ENCODE measurements around the gene HSPD1. TPM values are rescaled to one million over a fixed set of nuclear protein-coding genes. Genes with fewer than 3 reads are reported as not detected.
A peak's percentile ranks its signal among the peaks of the same experiment; 100 is the strongest.

The HSPD1 gene
- total and polyA plus RNA-seq, 2 donors from 2014 or later = 157 to 390 TPM

DNA sequence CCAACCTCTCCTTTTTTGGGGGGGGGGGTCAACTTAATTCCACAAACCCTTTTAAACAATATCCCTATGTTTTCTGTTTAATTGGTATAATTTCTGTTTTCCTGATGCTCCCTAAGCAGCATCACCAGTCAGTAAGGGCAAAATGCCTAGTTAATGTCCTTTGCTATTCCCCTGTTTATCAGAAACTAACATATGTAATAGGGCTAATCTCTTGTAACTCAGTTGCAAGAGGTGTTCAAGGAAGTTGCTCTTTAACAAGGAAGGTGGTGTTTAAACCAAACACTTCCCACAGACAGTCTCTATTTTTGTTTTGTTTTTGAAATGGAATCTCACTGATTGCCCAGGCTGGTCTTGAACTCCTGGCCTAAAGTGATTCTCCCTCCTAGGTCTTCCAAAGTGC is 52.8 kb downstream of the HSPD1 start:
- intact Hi-C loops (cut with DNase I) = no loop called here
- Histone ChIP-seq H3K27ac (ENCODE audit: low read depth in 2 of 2, low read length in 2 of 2) (no peak overlapping the region), H3K4me1 (ENCODE audit: control insufficient read depth in 2 of 3, insufficient read depth in 2 of 3, low read depth in 1 of 3, low read length in 3 of 3) (no peaks in the 10 kb centered on the region), H3K9me3 (ENCODE audit: control insufficient read depth in 2 of 3, insufficient read depth in 1 of 3, low read length in 3 of 3) (no peaks in the 10 kb centered on the region), H3K27me3 (ENCODE audit: control insufficient read depth, insufficient read depth, low read length) (no peaks in the 10 kb centered on the region), H3K4me3 (ENCODE audit: low read length in 3 of 3) (no peak overlapping the region), H3K36me3 (ENCODE audit: control insufficient read depth in 2 of 3, insufficient read depth in 3 of 3, low read length in 3 of 3) (no peaks in the 10 kb centered on the region), H3K9ac (ENCODE audit: low read length in 3 of 3) (no peak overlapping the region)
- TF ChIP-seq, protein P1, sequence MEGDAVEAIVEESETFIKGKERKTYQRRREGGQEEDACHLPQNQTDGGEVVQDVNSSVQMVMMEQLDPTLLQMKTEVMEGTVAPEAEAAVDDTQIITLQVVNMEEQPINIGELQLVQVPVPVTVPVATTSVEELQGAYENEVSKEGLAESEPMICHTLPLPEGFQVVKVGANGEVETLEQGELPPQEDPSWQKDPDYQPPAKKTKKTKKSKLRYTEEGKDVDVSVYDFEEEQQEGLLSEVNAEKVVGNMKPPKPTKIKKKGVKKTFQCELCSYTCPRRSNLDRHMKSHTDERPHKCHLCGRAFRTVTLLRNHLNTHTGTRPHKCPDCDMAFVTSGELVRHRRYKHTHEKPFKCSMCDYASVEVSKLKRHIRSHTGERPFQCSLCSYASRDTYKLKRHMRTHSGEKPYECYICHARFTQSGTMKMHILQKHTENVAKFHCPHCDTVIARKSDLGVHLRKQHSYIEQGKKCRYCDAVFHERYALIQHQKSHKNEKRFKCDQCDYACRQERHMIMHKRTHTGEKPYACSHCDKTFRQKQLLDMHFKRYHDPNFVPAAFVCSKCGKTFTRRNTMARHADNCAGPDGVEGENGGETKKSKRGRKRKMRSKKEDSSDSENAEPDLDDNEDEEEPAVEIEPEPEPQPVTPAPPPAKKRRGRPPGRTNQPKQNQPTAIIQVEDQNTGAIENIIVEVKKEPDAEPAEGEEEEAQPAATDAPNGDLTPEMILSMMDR (IDR thresholded peaks at IDR 0.05; ENCODE audit: borderline replicate concordance, extremely low read depth, insufficient read depth) = no peak
- FAIRE-seq (no peak), DNase-seq (no peak)

DNA sequence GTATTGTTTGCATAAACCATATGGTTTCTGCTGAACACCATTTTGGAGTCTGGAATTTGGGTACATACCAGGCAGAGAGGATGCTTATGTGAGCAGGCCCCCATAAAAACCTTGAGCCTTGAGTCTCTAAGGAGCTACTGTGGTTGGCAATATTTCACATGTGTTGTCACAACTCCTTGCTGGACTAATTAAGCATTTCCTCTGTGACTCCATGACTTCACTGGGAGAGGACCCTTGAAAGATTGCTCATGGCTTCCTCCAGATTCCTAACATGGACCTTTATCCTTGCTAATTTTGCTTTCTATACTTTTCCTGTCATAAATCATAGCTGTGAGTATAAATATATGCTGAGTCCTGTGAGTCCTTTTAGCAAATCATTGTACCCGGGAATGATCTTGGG is 53.9 kb downstream of the HSPD1 start:
- TF ChIP-seq, protein P1 (IDR thresholded peaks at IDR 0.05; ENCODE audit: borderline replicate concordance, extremely low read depth, insufficient read depth) = no peak
- DNase-seq (peak in 1 of 5 donors; percentile 29), FAIRE-seq (no peak)
- Histone ChIP-seq H3K27ac (ENCODE audit: low read depth in 2 of 2, low read length in 2 of 2) (no peak overlapping the region), H3K9ac (ENCODE audit: low read length in 3 of 3) (no peak overlapping the region), H3K4me1 (ENCODE audit: control insufficient read depth in 2 of 3, insufficient read depth in 2 of 3, low read depth in 1 of 3, low read length in 3 of 3) (no peaks in the 10 kb centered on the region), H3K27me3 (ENCODE audit: control insufficient read depth, insufficient read depth, low read length) (no peaks in the 10 kb centered on the region), H3K4me3 (ENCODE audit: low read length in 3 of 3) (no peak overlapping the region), H3K36me3 (ENCODE audit: control insufficient read depth in 2 of 3, insufficient read depth in 3 of 3, low read length in 3 of 3) (no peaks in the 10 kb centered on the region), H3K9me3 (ENCODE audit: control insufficient read depth in 2 of 3, insufficient read depth in 1 of 3, low read length in 3 of 3) (no peaks in the 10 kb centered on the region)
- intact Hi-C loops (cut with DNase I) = no loop called here

DNA sequence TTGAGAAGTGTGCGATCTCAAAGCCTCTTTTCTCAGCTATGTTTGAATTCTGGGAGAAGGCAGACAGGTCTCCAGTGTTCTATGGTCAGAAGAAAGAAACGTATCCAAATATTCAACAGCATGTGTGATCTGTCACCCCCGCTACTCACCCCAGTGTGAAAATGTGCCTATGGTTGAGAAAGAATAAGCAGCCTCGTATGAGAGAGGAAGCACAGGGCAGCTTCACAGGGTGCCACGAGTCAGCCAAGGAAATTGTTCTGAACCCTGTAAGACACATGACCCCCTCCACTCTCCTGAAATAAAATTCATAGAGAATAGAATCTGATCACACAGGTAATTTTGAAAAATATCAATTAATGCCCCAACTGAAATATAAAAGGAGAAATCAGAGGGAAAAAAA is 56.8 kb downstream of the HSPD1 start:
- Histone ChIP-seq H3K9me3 (ENCODE audit: control insufficient read depth in 2 of 3, insufficient read depth in 1 of 3, low read length in 3 of 3) (no peaks in the 10 kb centered on the region), H3K27ac (ENCODE audit: low read depth in 2 of 2, low read length in 2 of 2) (no peak overlapping the region), H3K9ac (ENCODE audit: low read length in 3 of 3) (no peak overlapping the region), H3K4me3 (ENCODE audit: low read length in 3 of 3) (no peak overlapping the region), H3K4me1 (ENCODE audit: control insufficient read depth in 2 of 3, insufficient read depth in 2 of 3, low read depth in 1 of 3, low read length in 3 of 3) (no peaks in the 10 kb centered on the region), H3K27me3 (ENCODE audit: control insufficient read depth, insufficient read depth, low read length) (no peaks in the 10 kb centered on the region), H3K36me3 (ENCODE audit: control insufficient read depth in 2 of 3, insufficient read depth in 3 of 3, low read length in 3 of 3) (no peaks in the 10 kb centered on the region)
- FAIRE-seq (no peak), DNase-seq (no peak)
- TF ChIP-seq, protein P1 (IDR thresholded peaks at IDR 0.05; ENCODE audit: borderline replicate concordance, extremely low read depth, insufficient read depth) = no peak
- intact Hi-C loops (cut with DNase I) = no loop called here

DNA sequence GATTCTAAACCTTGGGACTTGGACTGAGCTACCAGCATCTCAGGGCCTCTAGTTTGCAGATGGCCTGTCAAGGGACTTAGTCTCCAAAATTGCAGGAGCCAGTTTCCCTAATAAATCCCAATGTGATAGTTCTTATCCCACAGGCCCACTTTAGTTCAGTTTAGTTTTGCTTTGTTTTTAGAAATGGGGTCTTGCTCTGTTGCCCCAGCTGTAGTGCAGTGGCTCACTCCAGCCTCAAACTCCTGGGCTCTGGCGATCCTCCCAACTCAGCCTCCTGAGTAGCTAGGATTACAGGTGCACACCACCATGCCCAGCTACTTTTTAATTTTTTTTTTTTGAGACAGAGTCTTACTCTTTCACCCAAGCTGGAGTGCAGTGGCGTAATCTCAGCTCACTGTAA is 62.3 kb downstream of the HSPD1 start:
- TF ChIP-seq, protein P1 (IDR thresholded peaks at IDR 0.05; ENCODE audit: borderline replicate concordance, extremely low read depth, insufficient read depth) = no peak
- no peaks in the 10 kb centered on the region for H3K36me3 ChIP-seq (ENCODE audit: control insufficient read depth in 2 of 3, insufficient read depth in 3 of 3, low read length in 3 of 3)
- DNase-seq = no peak
- intact Hi-C loops (cut with DNase I) = no loop called here
- no peak overlapping the region for H3K9ac ChIP-seq (ENCODE audit: low read length in 3 of 3)
- H3K4me1 ChIP-seq (ENCODE audit: control insufficient read depth in 2 of 3, insufficient read depth in 2 of 3, low read depth in 1 of 3, low read length in 3 of 3) = peaks cover 6 to 14% (median 8%) of the 10 kb centered on the region in 3 donors
- no peak overlapping the region for H3K4me3 ChIP-seq (ENCODE audit: low read length in 3 of 3)
- no peak overlapping the region for H3K27ac ChIP-seq (ENCODE audit: low read depth in 2 of 2, low read length in 2 of 2)
- no peaks in the 10 kb centered on the region for H3K9me3 ChIP-seq (ENCODE audit: control insufficient read depth in 2 of 3, insufficient read depth in 1 of 3, low read length in 3 of 3)
- FAIRE-seq = no peak
- H3K27me3 ChIP-seq (ENCODE audit: control insufficient read depth, insufficient read depth, low read length) = no peaks in the 10 kb centered on the region
